Measurements from ENCODE around the gene PHACTR3. TPM values are rescaled to one million over a fixed set of nuclear protein-coding genes. Genes with fewer than 3 reads are reported as not detected.

The PHACTR3 gene
- total RNA-seq, 1 experiment from 2014 or later, result 30.6 TPM

DNA sequence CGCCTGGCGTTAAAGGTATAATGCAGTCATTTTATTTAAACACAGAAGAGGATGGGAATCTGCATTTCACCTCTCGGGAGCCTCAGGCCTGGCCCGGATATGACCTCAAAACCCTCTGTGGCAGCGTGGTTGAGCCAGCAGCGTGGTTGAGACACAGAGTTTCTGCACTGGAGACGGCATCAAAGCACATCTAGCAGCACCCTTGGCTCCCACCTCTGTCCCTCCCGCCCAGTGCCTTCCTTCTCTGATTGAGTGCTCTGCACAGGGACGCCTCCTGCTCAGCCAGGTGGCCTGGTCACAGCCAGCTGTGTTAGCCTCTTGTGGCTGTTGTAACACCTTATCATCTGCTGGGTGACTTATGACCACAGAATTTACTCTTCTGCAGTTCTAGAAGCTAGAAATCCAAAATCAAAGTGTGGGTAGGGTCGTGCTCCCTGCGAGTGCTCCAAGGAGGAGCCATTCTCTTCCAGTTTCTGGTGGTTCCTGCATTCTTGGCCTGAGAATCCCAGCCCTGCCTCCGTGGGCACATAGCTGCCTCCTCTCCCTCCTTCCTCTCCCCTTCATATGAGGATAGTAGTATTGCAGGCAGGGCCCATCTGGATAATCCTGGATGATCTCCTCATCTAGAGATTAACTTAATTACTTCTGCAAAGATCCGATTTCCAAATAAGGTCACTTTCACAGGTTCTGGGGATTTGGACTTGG lies 172.4 kb downstream of the PHACTR3 start:
- ChIA-PET POLR2A (ENCODE audit: unreplicated experiment) (no interaction called here), CTCF (no interaction called here)
- no peak for TF ChIP-seq EZH2phosphoT487 (IDR thresholded peaks at IDR 0.05; ENCODE audit: borderline replicate concordance, low read length)
- no peak for TF ChIP-seq EZH2 (IDR thresholded peaks at IDR 0.05; ENCODE audit: low read length, unreplicated experiment)
- H3K9ac ChIP-seq (ENCODE audit: low read length), result no peak overlapping the region
- DNase-seq (no peak), ATAC-seq (no peak)
- peaks cover 13% of the 10 kb centered on the region for H3K4me1 ChIP-seq (ENCODE audit: insufficient read depth, low read length)
- no peaks in the 10 kb centered on the region for H3K9me3 ChIP-seq (ENCODE audit: low read length)
- no peak overlapping the region for H3K4me2 ChIP-seq (ENCODE audit: low read length)
- H3K9me2 ChIP-seq (replicated peaks; ENCODE audit: low read length), result no peaks in the 10 kb centered on the region
- no peak overlapping the region for H3K4me3 ChIP-seq (ENCODE audit: low read length)
- H3K27me3 ChIP-seq (ENCODE audit: low read length), result no peaks in the 10 kb centered on the region
- no peaks in the 10 kb centered on the region for H4K20me1 ChIP-seq (ENCODE audit: low read length)
- H3K27ac ChIP-seq (ENCODE audit: low read length), result no peak overlapping the region
- intact Hi-C loops (cut with micrococcal nuclease), result no loop called here
- no peaks in the 10 kb centered on the region for H3K36me3 ChIP-seq (ENCODE audit: low read depth, low read length)
- no peaks in the 10 kb centered on the region for H3K79me2 ChIP-seq (ENCODE audit: low read length)
- no peaks in the 10 kb centered on the region for H3F3A ChIP-seq (ENCODE audit: low read length, unreplicated experiment)
- H2AFZ ChIP-seq (ENCODE audit: low read length), result no peak overlapping the region
- BruUV-seq (replicated peaks), result no TSS peak

GRCh38 chr20:59777331-59777725 lies 173.0 kb downstream of the PHACTR3 start:
- Histone ChIP-seq H4K20me1 (ENCODE audit: low read length) (no peaks in the 10 kb centered on the region), H3K9me2 (replicated peaks; ENCODE audit: low read length) (no peaks in the 10 kb centered on the region), H3K4me2 (ENCODE audit: low read length) (no peak overlapping the region), H2AFZ (ENCODE audit: low read length) (no peak overlapping the region), H3K79me2 (ENCODE audit: low read length) (no peaks in the 10 kb centered on the region), H3K9ac (ENCODE audit: low read length) (no peak overlapping the region), H3K27ac (ENCODE audit: low read length) (no peak overlapping the region), H3K4me1 (ENCODE audit: insufficient read depth, low read length) (peaks cover 8% of the 10 kb centered on the region), H3F3A (ENCODE audit: low read length, unreplicated experiment) (no peaks in the 10 kb centered on the region), H3K27me3 (ENCODE audit: low read length) (no peaks in the 10 kb centered on the region), H3K4me3 (ENCODE audit: low read length) (no peak overlapping the region), H3K36me3 (ENCODE audit: low read depth, low read length) (no peaks in the 10 kb centered on the region), H3K9me3 (ENCODE audit: low read length) (no peaks in the 10 kb centered on the region)
- CTCF ChIA-PET, result no interaction called here
- DNase-seq, result no peak
- POLR2A ChIA-PET (ENCODE audit: unreplicated experiment), result no interaction called here
- intact Hi-C loops (cut with micrococcal nuclease), result no loop called here
- TF ChIP-seq EZH2 (IDR thresholded peaks at IDR 0.05; ENCODE audit: low read length, unreplicated experiment) (no peak), EZH2phosphoT487 (IDR thresholded peaks at IDR 0.05; ENCODE audit: borderline replicate concordance, low read length) (no peak)
- TF ChIP-seq, protein P1, sequence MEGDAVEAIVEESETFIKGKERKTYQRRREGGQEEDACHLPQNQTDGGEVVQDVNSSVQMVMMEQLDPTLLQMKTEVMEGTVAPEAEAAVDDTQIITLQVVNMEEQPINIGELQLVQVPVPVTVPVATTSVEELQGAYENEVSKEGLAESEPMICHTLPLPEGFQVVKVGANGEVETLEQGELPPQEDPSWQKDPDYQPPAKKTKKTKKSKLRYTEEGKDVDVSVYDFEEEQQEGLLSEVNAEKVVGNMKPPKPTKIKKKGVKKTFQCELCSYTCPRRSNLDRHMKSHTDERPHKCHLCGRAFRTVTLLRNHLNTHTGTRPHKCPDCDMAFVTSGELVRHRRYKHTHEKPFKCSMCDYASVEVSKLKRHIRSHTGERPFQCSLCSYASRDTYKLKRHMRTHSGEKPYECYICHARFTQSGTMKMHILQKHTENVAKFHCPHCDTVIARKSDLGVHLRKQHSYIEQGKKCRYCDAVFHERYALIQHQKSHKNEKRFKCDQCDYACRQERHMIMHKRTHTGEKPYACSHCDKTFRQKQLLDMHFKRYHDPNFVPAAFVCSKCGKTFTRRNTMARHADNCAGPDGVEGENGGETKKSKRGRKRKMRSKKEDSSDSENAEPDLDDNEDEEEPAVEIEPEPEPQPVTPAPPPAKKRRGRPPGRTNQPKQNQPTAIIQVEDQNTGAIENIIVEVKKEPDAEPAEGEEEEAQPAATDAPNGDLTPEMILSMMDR (conservative IDR thresholded peaks at IDR 0.05; ENCODE audit: low read depth, low read length), result no peak
- ATAC-seq, result no peak
- BruUV-seq (replicated peaks), result no TSS peak

DNA sequence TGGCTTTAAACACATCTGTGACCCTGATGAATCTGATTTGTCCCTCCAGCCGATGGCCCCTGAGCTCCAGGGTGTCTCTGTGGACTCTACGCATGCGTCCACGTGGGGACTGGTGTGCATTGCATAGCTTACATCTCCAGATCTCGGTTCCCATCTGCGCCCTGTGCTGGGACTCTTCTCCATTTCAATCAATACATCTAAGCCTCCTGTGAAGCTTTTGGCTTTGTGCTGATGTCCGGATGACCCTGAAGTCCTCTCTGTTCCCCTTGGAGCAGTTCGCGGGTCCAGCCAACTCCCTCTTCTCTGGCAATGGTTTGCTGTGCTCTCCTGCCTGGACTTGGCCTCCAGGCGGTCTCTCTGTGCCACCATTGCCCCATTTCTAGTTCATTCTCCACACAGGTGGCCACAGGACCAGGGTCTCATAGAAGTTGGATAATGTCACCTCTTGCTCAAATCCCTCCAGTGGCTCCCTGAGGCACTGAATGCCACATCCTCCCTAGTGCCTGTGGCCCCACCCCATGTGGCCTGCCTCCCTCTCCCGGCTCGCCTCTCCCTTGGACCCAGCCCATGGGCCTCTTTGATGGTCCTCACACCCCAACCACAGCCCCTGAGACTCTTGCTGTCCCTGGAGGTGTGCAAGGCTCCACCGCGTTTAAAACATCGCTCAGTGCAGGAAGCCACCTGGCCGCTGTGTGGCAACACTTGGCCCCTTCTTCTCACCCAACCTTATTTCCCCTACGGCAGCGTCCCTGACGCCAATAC lies 173.7 kb downstream of the PHACTR3 start:
- Histone ChIP-seq H4K20me1 (ENCODE audit: low read length) (no peaks in the 10 kb centered on the region), H3F3A (ENCODE audit: low read length, unreplicated experiment) (no peaks in the 10 kb centered on the region), H3K9me3 (ENCODE audit: low read length) (no peaks in the 10 kb centered on the region), H3K36me3 (ENCODE audit: low read depth, low read length) (no peaks in the 10 kb centered on the region), H3K27ac (ENCODE audit: low read length) (no peak overlapping the region), H3K9ac (ENCODE audit: low read length) (no peak overlapping the region), H3K9me2 (replicated peaks; ENCODE audit: low read length) (no peaks in the 10 kb centered on the region), H3K27me3 (ENCODE audit: low read length) (no peaks in the 10 kb centered on the region), H3K4me1 (ENCODE audit: insufficient read depth, low read length) (peaks cover 8% of the 10 kb centered on the region), H3K79me2 (ENCODE audit: low read length) (no peaks in the 10 kb centered on the region), H3K4me3 (ENCODE audit: low read length) (no peak overlapping the region), H3K4me2 (ENCODE audit: low read length) (no peak overlapping the region), H2AFZ (ENCODE audit: low read length) (no peak overlapping the region)
- DNase-seq (no peak), ATAC-seq (no peak)
- TF ChIP-seq EZH2 (IDR thresholded peaks at IDR 0.05; ENCODE audit: low read length, unreplicated experiment), result no peak
- TF ChIP-seq, protein P1 (conservative IDR thresholded peaks at IDR 0.05; ENCODE audit: low read depth, low read length), result no peak
- no peak for TF ChIP-seq EZH2phosphoT487 (IDR thresholded peaks at IDR 0.05; ENCODE audit: borderline replicate concordance, low read length)
- intact Hi-C loops (cut with micrococcal nuclease), result no loop called here
- ChIA-PET CTCF (no interaction called here), POLR2A (ENCODE audit: unreplicated experiment) (no interaction called here)
- no TSS peak for BruUV-seq (replicated peaks)
